Measurements from ENCODE around the gene RGMA.

Gene RGMA

DNA sequence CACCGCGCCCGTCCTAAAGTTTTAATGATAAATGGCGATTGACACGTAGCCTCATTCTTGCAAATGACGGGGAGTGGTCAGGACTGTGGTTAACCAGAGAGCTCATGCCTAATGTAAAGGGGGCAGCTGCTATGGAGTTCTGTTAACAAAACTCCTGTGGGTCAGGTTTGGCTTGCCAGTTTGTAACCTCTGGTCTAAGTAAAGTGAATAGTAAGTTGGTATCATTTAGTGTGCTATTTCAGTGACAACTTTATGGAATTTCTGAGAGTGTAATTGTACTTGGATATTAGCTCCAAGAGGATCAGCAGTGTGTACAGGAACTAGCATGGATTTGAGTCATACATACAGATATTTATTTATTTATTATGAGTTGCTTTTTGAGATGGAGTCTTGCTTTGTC is 87.9 kb downstream of the RGMA start:
- no peak for DNase-seq

DNA sequence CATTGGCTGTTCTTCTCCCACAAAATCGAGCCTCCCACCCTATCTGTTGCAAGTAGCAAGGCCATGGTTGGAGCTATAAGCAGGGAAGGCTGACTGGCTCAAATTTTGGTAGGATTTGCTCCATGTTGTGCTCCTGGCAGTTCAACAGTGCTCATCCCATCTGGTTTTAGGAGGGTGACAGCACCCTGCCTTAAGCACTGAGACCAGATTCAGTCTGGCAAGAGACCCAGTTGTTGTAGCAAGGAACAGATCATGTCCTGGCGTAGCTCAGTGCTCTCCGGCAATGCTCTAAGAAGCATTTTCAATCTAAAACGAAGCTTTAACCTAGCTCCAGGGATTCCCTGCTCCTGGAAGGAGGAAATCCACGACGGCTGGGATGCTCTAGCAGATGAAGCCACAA is 91.2 kb downstream of the RGMA start:
- no peak for DNase-seq

DNA sequence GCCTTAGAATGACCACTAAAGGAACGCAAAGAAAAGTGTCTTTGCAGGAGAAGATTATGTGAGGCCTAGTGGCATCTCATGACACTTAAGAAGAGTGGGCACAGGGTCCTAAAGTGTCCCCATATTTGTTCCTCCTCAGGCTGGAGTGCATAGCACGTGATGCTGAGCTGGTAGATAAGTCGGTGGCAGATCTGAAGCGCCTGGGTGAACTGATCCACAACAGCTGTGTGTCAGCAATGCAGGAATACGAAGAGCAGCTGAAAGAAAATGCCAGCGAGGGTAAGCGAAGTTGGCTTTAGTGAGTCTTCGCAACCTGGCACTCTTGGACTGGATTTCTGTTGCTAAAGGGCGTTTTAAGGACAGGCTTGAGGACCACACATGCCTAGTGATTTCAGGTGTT is 96.3 kb downstream of the RGMA start:
- DNase-seq: no peak

DNA sequence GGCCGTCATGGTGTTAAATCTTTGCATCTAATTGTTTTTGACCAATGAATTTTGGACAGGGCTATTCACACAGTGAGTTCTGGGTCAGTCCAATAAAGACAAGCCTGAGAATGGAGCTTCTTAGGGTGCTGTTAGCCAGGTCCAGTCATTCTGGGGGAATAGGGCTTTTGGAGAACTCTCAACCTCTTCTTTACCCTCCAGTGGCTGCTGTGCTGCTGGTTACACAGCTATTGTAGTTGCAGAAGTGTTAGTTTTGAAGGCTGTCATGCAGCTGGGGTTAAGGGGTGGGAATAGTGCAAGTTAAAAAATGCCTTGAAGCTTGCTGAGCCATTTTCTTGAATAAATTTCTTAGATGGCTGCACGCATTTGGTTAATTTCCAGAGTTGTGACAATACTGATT is 99.0 kb downstream of the RGMA start:
- no peak for DNase-seq

DNA sequence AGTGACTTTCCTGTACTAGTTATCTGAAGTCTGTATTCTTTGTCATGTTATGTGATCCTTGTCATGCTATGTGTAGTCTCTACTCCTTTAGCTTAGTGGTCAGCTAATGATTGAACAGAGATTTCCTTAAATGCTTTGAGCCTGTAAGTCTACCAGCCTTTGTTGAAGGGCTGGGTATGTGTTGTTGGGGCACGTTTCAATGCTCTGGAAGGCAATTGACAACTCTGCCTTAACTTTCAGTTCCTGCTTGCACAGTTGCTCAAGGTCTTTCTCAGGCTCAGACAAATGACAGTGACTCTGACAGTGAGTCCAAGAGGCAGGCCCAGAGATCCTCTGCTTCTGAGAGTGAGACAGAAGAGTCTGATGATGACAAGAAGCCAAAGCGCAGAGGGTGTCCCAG is 99.5 kb downstream of the RGMA start:
- no peak for DNase-seq

Measured in NCI-H82 (cell line).